ENCODE data around the gene AP3S1. TPM values are rescaled to one million over a fixed set of nuclear protein-coding genes. Genes with fewer than 3 reads are reported as not detected.

AP3S1 gene
- total RNA-seq (2022; extraction: Qiagen RNA extraction): 65.4 to 79.6 TPM (median 66.6 TPM) in 5 replicates

GRCh38 chr5:115841382-115842088 lies at the start of gene AP3S1, which contains the start of gene ATG12:
AP3S1 (plus strand) TSS chr5:115841935; CDS start chr5:115842038, 103 bp downstream.
ATG12 (minus strand) TSS chr5:115841565; CDS start chr5:115841552, 13 bp downstream.

GRCh38 chr5:115816226-115817081 lies 25.3 kb upstream of the AP3S1 start, which contains the start of gene CDO1:
CDO1 (minus strand) TSS chr5:115816659; CDS start chr5:115816397, 262 bp downstream.

GRCh38 chr5:115962239-115962564 lies 120.5 kb downstream of the AP3S1 start, which contains the start of gene LVRN:
LVRN (plus strand) TSS chr5:115962475; CDS start chr5:115962618, 143 bp downstream.

Other genes starting within 250 kb of the AP3S1 start
- gene TICAM2, start 239.5 kb upstream of the AP3S1 start, total RNA-seq (2022; extraction: Qiagen RNA extraction): 0.80 to 1.6 TPM (median 1.1 TPM) in 5 replicates
- 42.8 to 59.4 TPM (median 57.3 TPM) in 5 replicates for gene TMED7, start 215.9 kb upstream of the AP3S1 start, total RNA-seq (2022; extraction: Qiagen RNA extraction)
- gene CDO1, start 25.3 kb upstream of the AP3S1 start, total RNA-seq (2022; extraction: Qiagen RNA extraction): not detected in 5 replicates
- gene ATG12, start 370 bp upstream of the AP3S1 start, total RNA-seq (2022; extraction: Qiagen RNA extraction): 44.5 to 53.6 TPM (median 48.0 TPM) in 5 replicates
- 0.05 to 0.07 TPM (median 0.06 TPM) in 3 of 5 replicates, not detected in the others for gene LVRN, start 120.5 kb downstream of the AP3S1 start, total RNA-seq (2022; extraction: Qiagen RNA extraction)
- gene ARL14EPL, start 190.5 kb downstream of the AP3S1 start, total RNA-seq (2022; extraction: Qiagen RNA extraction): 0.10 to 0.43 TPM (median 0.24 TPM) in 5 replicates
- gene COMMD10, start 243.1 kb downstream of the AP3S1 start, total RNA-seq (2022; extraction: Qiagen RNA extraction): 33.3 to 38.7 TPM (median 38.5 TPM) in 5 replicates

All from A549 treated with Hydrocortisone at 1 μM for 4 hours (cell line).